HepG2 (cell line): ENCODE results near the gene WNT6.

Experiments used
- E2F5 ChIP-seq: sonication (generic); formaldehyde crosslinking; conservative IDR thresholded peaks from 2 replicates; pipeline ENCODE4 v1.4.0; 2020; ENCODE audit warnings: missing genetic modification reagents
- ERF ChIP-seq: IDR thresholded peaks from 2 replicates; pipeline ENCODE4 v1.6.1; 2018; ENCODE audit warnings: missing biosample characterization, missing genetic modification reagents
- HDAC6 ChIP-seq: fragments of 200-600 bp; sonication (generic); IDR thresholded peaks from 2 replicates; pipeline ENCODE4 v1.7.0; 2017; ENCODE audit warnings: mild to moderate bottlenecking, antibody characterized with exemption, low read length, low read depth
- HNRNPL ChIP-seq: fragments of 200-400 bp; formaldehyde crosslinking; IDR thresholded peaks from 2 replicates; pipeline ENCODE4 v1.6.1; 2017; ENCODE audit warnings: mild to moderate bottlenecking, low read depth, low read length
- HOXD1 ChIP-seq: sonication (generic); formaldehyde crosslinking; IDR thresholded peaks from 2 replicates; pipeline ENCODE4 v1.5.0; 2020; ENCODE audit warnings: missing genetic modification reagents
- PAF1 ChIP-seq: IDR thresholded peaks from 2 replicates; pipeline ENCODE4 v1.6.1; 2016; ENCODE audit warnings: missing genetic modification reagents, missing compliant biosample characterization
- POLR2AphosphoS5 ChIP-seq: IDR thresholded peaks from 2 replicates; pipeline ENCODE4 v1.6.1; 2012; ENCODE audit warnings: low read depth, low read length
- ZIK1 ChIP-seq: sonication (generic); formaldehyde crosslinking; IDR thresholded peaks from 2 replicates; pipeline ENCODE4 v1.5.0; 2020; ENCODE audit warnings: mild to moderate bottlenecking, low read depth, missing genetic modification reagents, borderline replicate concordance
- ZNF629 ChIP-seq: sonication (generic); formaldehyde crosslinking; conservative IDR thresholded peaks from 2 replicates; pipeline ENCODE4 v1.5.0; 2020; ENCODE audit warnings: missing genetic modification reagents
- ZNF7 ChIP-seq: IDR thresholded peaks from 2 replicates; pipeline ENCODE4 v1.6.1; 2016; ENCODE audit warnings: missing biosample characterization, missing genetic modification reagents
- ZNF761 ChIP-seq: sonication (generic); formaldehyde crosslinking; conservative IDR thresholded peaks from 2 replicates; pipeline ENCODE4 v1.4.0; 2020; ENCODE audit warnings: mild to moderate bottlenecking, missing genetic modification reagents
- ZSCAN20 ChIP-seq: sonication (generic); formaldehyde crosslinking; IDR thresholded peaks from 2 replicates; pipeline ENCODE4 v1.4.0; 2020; ENCODE audit warnings: missing genetic modification reagents, mild to moderate bottlenecking, borderline replicate concordance

- TF ChIP-seq ZNF629 (CRISPR knock-in tag): no peak
- no peak for TF ChIP-seq ZSCAN20
- no peak for TF ChIP-seq ZNF761 (CRISPR knock-in tag)
- TF ChIP-seq POLR2AphosphoS5: no peak
- no peak for TF ChIP-seq ZNF7
- no peak for TF ChIP-seq PAF1 (CRISPR knock-in tag)
- TF ChIP-seq ERF: no peak
- no peak for TF ChIP-seq HNRNPL
- no peak for TF ChIP-seq HOXD1 (CRISPR knock-in tag)
- no peak for TF ChIP-seq HDAC6
- TF ChIP-seq E2F5 (CRISPR knock-in tag): no peak
- TF ChIP-seq ZIK1 (CRISPR knock-in tag): no peak
Observed at GRCh38 chr2:218877331-218877730, 17.7 kb downstream of the WNT6 start.
